WTC11 (cell line): ENCODE measurements around the gene SORCS2. TPM values are rescaled to one million over a fixed set of nuclear protein-coding genes. Genes with fewer than 3 reads are reported as not detected.

Experiments
- ATAC-seq: fragments of 200-7000 bp; cut with Tn5 transposase; 2 replicates; pipeline ENCODE4 v1.10.0; 2021; ENCODE audit warnings: mild to moderate bottlenecking, moderate library complexity
- CTCF ChIA-PET: fragments of 300-600 bp; sonication (Branson Sonifier 250); formaldehyde crosslinking; loops from one replicate; lab custom pipeline; 2021; ENCODE audit warnings: antibody characterized with exemption; lab: Charles Lee
- POLR2A ChIA-PET: fragments of 350-600 bp; sonication (Branson Sonifier 250); formaldehyde crosslinking; loops from one replicate; lab custom pipeline; 2021; ENCODE audit warnings: antibody characterized with exemption; lab: Charles Lee
- DNase-seq: peaks from one replicate; pipeline ENCODE4 v3.0.0; 2021; ENCODE audit warnings: low spot score
- H3K27ac Mint-ChIP-seq: 2 replicates; pipeline ENCODE4 v1.8.0; 2021; ENCODE audit warnings: mixed read lengths
- H3K27me3 Mint-ChIP-seq: 2 replicates; pipeline ENCODE4 v1.8.0; 2021; ENCODE audit warnings: low read depth, mild to moderate bottlenecking, moderate library complexity, mixed read lengths
- H3K36me3 Mint-ChIP-seq: 2 replicates; pipeline ENCODE4 v1.8.0; 2021; ENCODE audit warnings: mixed read lengths
- H3K4me1 Mint-ChIP-seq: 2 replicates; pipeline ENCODE4 v1.8.0; 2022; ENCODE audit warnings: mixed read lengths
- H3K4me3 Mint-ChIP-seq: 2 replicates; pipeline ENCODE4 v1.8.0; 2021; ENCODE audit warnings: mild to moderate bottlenecking, moderate library complexity, mixed read lengths
- H3K9me3 Mint-ChIP-seq: 2 replicates; pipeline ENCODE4 v1.8.0; 2021; ENCODE audit warnings: mixed read lengths
- ARID4B ChIP-seq: sonication (generic); formaldehyde crosslinking; IDR thresholded peaks from 2 replicates; pipeline ENCODE4 v1.8.0; 2023; ENCODE audit warnings: missing genetic modification reagents, mild to moderate bottlenecking, borderline replicate concordance
- ATF2 ChIP-seq: sonication (generic); formaldehyde crosslinking; IDR thresholded peaks from 2 replicates; pipeline ENCODE4 v1.8.1; 2022; ENCODE audit warnings: low read depth, missing genetic modification reagents, borderline replicate concordance
- ATF6 ChIP-seq: sonication (generic); formaldehyde crosslinking; IDR thresholded peaks from 2 replicates; pipeline ENCODE4 v1.8.1; 2023; ENCODE audit warnings: mild to moderate bottlenecking, missing genetic modification reagents
- CDX4 ChIP-seq: fragments of 250-450 bp; sonication (Bioruptor Pico); IDR thresholded peaks from 2 replicates; pipeline ENCODE4 v1.9.0; 2021; ENCODE audit warnings: moderate library complexity, mild to moderate bottlenecking, inconsistent platforms, borderline replicate concordance
- CTCF ChIP-seq: fragments of 200-600 bp; IDR thresholded peaks from 2 replicates; pipeline ENCODE4 v1.8.0; 2022; ENCODE audit warnings: antibody characterized with exemption
- ESRRA ChIP-seq: sonication (generic); formaldehyde crosslinking; IDR thresholded peaks from 2 replicates; pipeline ENCODE4 v1.8.1; 2022; ENCODE audit warnings: mild to moderate bottlenecking, missing genetic modification reagents, borderline replicate concordance
- FOXJ3 ChIP-seq: sonication (generic); formaldehyde crosslinking; IDR thresholded peaks from 2 replicates; pipeline ENCODE4 v1.9.0; 2021; ENCODE audit warnings: missing genetic modification reagents, mild to moderate bottlenecking, borderline replicate concordance
- FOXK1 ChIP-seq: sonication (generic); formaldehyde crosslinking; IDR thresholded peaks from 2 replicates; pipeline ENCODE4 v1.8.0; 2022; ENCODE audit warnings: mild to moderate bottlenecking, moderate library complexity, missing genetic modification reagents
- JAZF1 ChIP-seq: fragments of 250-450 bp; sonication (Bioruptor Pico); IDR thresholded peaks from 2 replicates; pipeline ENCODE4 v1.9.0; 2021; ENCODE audit warnings: moderate library complexity, mild to moderate bottlenecking, inconsistent platforms
- NR2C2 ChIP-seq: sonication (generic); formaldehyde crosslinking; IDR thresholded peaks from 2 replicates; pipeline ENCODE4 v1.8.0; 2022; ENCODE audit warnings: mild to moderate bottlenecking, missing genetic modification reagents
- NR3C1 ChIP-seq: sonication (generic); formaldehyde crosslinking; conservative IDR thresholded peaks from 2 replicates; pipeline ENCODE4 v1.8.1; 2023; ENCODE audit warnings: low read depth, mild to moderate bottlenecking, missing genetic modification reagents
- SMAD3 ChIP-seq: sonication (generic); formaldehyde crosslinking; IDR thresholded peaks from 2 replicates; pipeline ENCODE4 v1.8.0; 2022; ENCODE audit warnings: missing genetic modification reagents, mild to moderate bottlenecking, borderline replicate concordance
- TCF7 ChIP-seq: sonication (generic); formaldehyde crosslinking; IDR thresholded peaks from 2 replicates; pipeline ENCODE4 v1.8.0; 2022; ENCODE audit warnings: mild to moderate bottlenecking, low read depth, missing genetic modification reagents, moderate library complexity
- TEAD1 ChIP-seq: sonication (generic); formaldehyde crosslinking; IDR thresholded peaks from 2 replicates; pipeline ENCODE4 v1.8.0; 2022; ENCODE audit warnings: mild to moderate bottlenecking, missing genetic modification reagents
- TEAD4 ChIP-seq: sonication (generic); formaldehyde crosslinking; IDR thresholded peaks from 2 replicates; pipeline ENCODE4 v1.8.0; 2022; ENCODE audit warnings: mild to moderate bottlenecking, missing genetic modification reagents
- ZBTB21 ChIP-seq: sonication (generic); formaldehyde crosslinking; IDR thresholded peaks from 2 replicates; pipeline ENCODE4 v1.8.1; 2023; ENCODE audit warnings: mild to moderate bottlenecking, missing genetic modification reagents, borderline replicate concordance
- ZNF121 ChIP-seq: sonication (generic); formaldehyde crosslinking; IDR thresholded peaks from 2 replicates; pipeline ENCODE4 v1.8.0; 2023; ENCODE audit warnings: missing genetic modification reagents
- ZNF281 ChIP-seq: sonication (generic); formaldehyde crosslinking; IDR thresholded peaks from 2 replicates; pipeline ENCODE4 v1.8.0; 2023; ENCODE audit warnings: mild to moderate bottlenecking, missing genetic modification reagents
- ZNF317 ChIP-seq: sonication (generic); formaldehyde crosslinking; IDR thresholded peaks from 2 replicates; pipeline ENCODE4 v1.8.1; 2023; ENCODE audit warnings: low read depth, mild to moderate bottlenecking, moderate library complexity, missing genetic modification reagents, borderline replicate concordance
- total RNA-seq: library from RNA; stranded (reverse); gene quantifications from 3 replicates; pipeline ENCODE4 v1.2.3, GENCODE V29; 2021

Gene SORCS2
- total RNA-seq, 1 experiment from 2014 or later = 6.6 TPM

GRCh38 chr4:7422898-7423180 lies 230.5 kb downstream of the SORCS2 start:
- Mint-ChIP-seq H3K4me3 (no peak overlapping the region), H3K27ac (no peak overlapping the region), H3K4me1 (peaks cover 8% of the 10 kb centered on the region), H3K9me3 (peaks cover 11% of the 10 kb centered on the region), H3K27me3 (peaks cover 18% of the 10 kb centered on the region), H3K36me3 (peaks cover 6% of the 10 kb centered on the region)
- ChIA-PET POLR2A (no interaction called here), CTCF (interaction anchor here (1.6 kb wide), 1 partner anchor 228 kb away, joined by 3 read pairs; no protein-coding TSS in a partner anchor)
- DNase-seq = no peak
- ATAC-seq = no peak
- TF ChIP-seq CDX4 (CRISPR knock-in tag) (no peak), NR3C1 (CRISPR knock-in tag) (no peak), CTCF (no peak), ATF6 (CRISPR knock-in tag) (no peak), TEAD4 (CRISPR knock-in tag) (no peak), FOXJ3 (CRISPR knock-in tag) (no peak), ATF2 (no peak), ARID4B (CRISPR knock-in tag) (no peak), JAZF1 (CRISPR knock-in tag) (no peak), ZNF317 (CRISPR knock-in tag) (no peak), SMAD3 (CRISPR knock-in tag) (no peak), TCF7 (no peak), TEAD1 (CRISPR knock-in tag) (no peak), ZNF121 (CRISPR knock-in tag) (no peak), ESRRA (CRISPR knock-in tag) (no peak), NR2C2 (no peak), FOXK1 (CRISPR knock-in tag) (no peak), ZBTB21 (CRISPR knock-in tag) (no peak), ZNF281 (no peak)
